Aorta (tissue), 5 donors: ENCODE results near the gene SLAMF9. TPM values are rescaled to one million over a fixed set of nuclear protein-coding genes. Genes with fewer than 3 reads are reported as not detected.

Source experiments
- ATAC-seq: fragments of 200-7000 bp; cut with Tn5 transposase; one replicate; pipeline ENCODE4 v1.9.1; 2022; ENCODE audit warnings: moderate library complexity; ENCODE audit not compliant: low FRiP score
- DNase-seq, 2 donors: peaks; one replicate each; pipeline ENCODE4 v3.0.0-alpha.2; 2020
- H3K27ac ChIP-seq, 2 donors: one replicate each; pipeline ENCODE4 v1.5.1; 2013; ENCODE audit warnings: low read length in 2 of 2, mild to moderate bottlenecking in 2 of 2, moderate library complexity in 2 of 2, control low read depth in 1 of 2, inconsistent platforms in 1 of 2, low read depth in 1 of 2
- H3K27me3 ChIP-seq, 2 donors: one replicate each; pipeline ENCODE4 v1.6.1; 2013; ENCODE audit warnings: control low read depth in 1 of 2, low read length in 1 of 2, mild to moderate bottlenecking in 1 of 2, moderate library complexity in 1 of 2; ENCODE audit not compliant: insufficient read depth in 2 of 2, control insufficient read depth in 1 of 2
- H3K36me3 ChIP-seq, 2 donors: one replicate each; pipeline ENCODE4 v1.6.1; 2013; ENCODE audit warnings: control low read depth in 1 of 2, low read length in 1 of 2, mild to moderate bottlenecking in 1 of 2; ENCODE audit not compliant: insufficient read depth in 2 of 2, control insufficient read depth in 1 of 2
- H3K4me1 ChIP-seq, 2 donors: one replicate each; pipeline ENCODE4 v1.6.1; 2013; ENCODE audit warnings: low read length in 2 of 2, control low read depth in 1 of 2, mild to moderate bottlenecking in 1 of 2, moderate library complexity in 1 of 2; ENCODE audit not compliant: insufficient read depth in 2 of 2, control insufficient read depth in 1 of 2
- H3K4me3 ChIP-seq, 2 donors: one replicate each; pipeline ENCODE4 v1.5.1; 2013; ENCODE audit warnings: low read length in 2 of 2, control low read depth in 1 of 2, mild to moderate bottlenecking in 1 of 2
- H3K9me3 ChIP-seq: one replicate; pipeline ENCODE4 v1.6.1; 2013; ENCODE audit warnings: mild to moderate bottlenecking, low read length; ENCODE audit not compliant: control insufficient read depth
- WGBS, 2 donors: extraction: QIAGEN DNeasy Blood & Tissue Kit; methylation state at CpG; one replicate each; pipeline ENCODE4 v1.1.7; 2013; 5-methylcytosine and 5-hydroxymethylcytosine counted together
- intact Hi-C, 2 donors: fragments of 100-400 bp; cut with DNase I; formaldehyde crosslinking; loops; one replicate each; pipeline versions ENCODE4 v1.14.2 to v1.15.0; 2022
- polyA plus RNA-seq, 2 donors: library from polyadenylated mRNA; stranded (reverse); fragments of 200-250 nt; gene quantifications; one replicate each; pipeline ENCODE4 v1.2.3, GENCODE V29; 2013
- total RNA-seq, 2 donors: library from RNA; stranded (reverse); fragmentation: NEBNext Ultra II Directional; extraction: Animal tissue kit (Norgen Biotek cat#: 25700); gene quantifications; one replicate each; pipeline ENCODE4 v1.2.1, GENCODE V29; 2021
- donor health status: healthy with polysubstance abuse.
- donor health status: Bipolar disorder and iron deficiency.
- donor health status: DM: no; HTN: no; CAD: no.
- donor health status: DM: no; HTN: no; CAD: no.
- donor health status: DM: yes; HTN: yes; CAD: no.

Gene SLAMF9
- total and polyA plus RNA-seq, 4 donors, result not detected

- Histone ChIP-seq H3K27ac (no peak within 1 kb of the TSS), H3K4me1 (no peaks in the 10 kb centered on the region), H3K36me3 (no peaks in the 10 kb centered on the region), H3K9me3 (no peaks in the 10 kb centered on the region), H3K27me3 (no peaks in the 10 kb centered on the region), H3K4me3 (peak within 1 kb of the TSS in 1 of 2 donors; percentile 6)
- peak; percentile 90 for ATAC-seq
- WGBS, 2 donors, result 1% methylated on average over 53 to 58 of the region's 58 CpGs
- peak; percentile 86 to 94 for DNase-seq
- intact Hi-C loops, result loop anchor here (2.0 to 5.0 kb wide), 2 partner anchors 55 to 57 kb away; no protein-coding TSS in a partner anchor
These were observed 8.4 kb downstream of the SLAMF9 start, which contains the start of gene IGSF9 for GRCh38 chr1:159945483-159946241. Gene IGSF9, minus strand, starts transcription at chr1:159945613. Its CDS starts 2,159 bp downstream, at chr1:159943454.

- H3K9me3 ChIP-seq, result no peaks in the 10 kb centered on the region
- H3K4me1 ChIP-seq, result no peaks in the 10 kb centered on the region
- ATAC-seq (no peak), DNase-seq (no peak)
- intact Hi-C loops, result loop anchor here (2.0 to 5.0 kb wide), 3 partner anchors 56 to 148 kb away; no protein-coding TSS in a partner anchor
- no peaks in the 10 kb centered on the region for H3K27me3 ChIP-seq
- H3K4me3 ChIP-seq, result no peak overlapping the region
- no peak overlapping the region for H3K27ac ChIP-seq
- 25 to 28% methylated on average over 11 of the region's 11 CpGs for WGBS, 2 donors
- H3K36me3 ChIP-seq, result no peaks in the 10 kb centered on the region
These were observed 9.2 kb downstream of the SLAMF9 start for GRCh38 chr1:159944623-159945455.

GRCh38 chr1:159943908-159944622 lies 10.0 kb downstream of the SLAMF9 start:
- WGBS, 2 donors, result 72 to 80% methylated on average over 9 of the region's 9 CpGs
- Histone ChIP-seq H3K4me1 (no peaks in the 10 kb centered on the region), H3K36me3 (no peaks in the 10 kb centered on the region), H3K4me3 (no peak overlapping the region), H3K9me3 (no peaks in the 10 kb centered on the region), H3K27me3 (no peaks in the 10 kb centered on the region), H3K27ac (no peak overlapping the region)
- ATAC-seq (no peak), DNase-seq (no peak)
- intact Hi-C loops, result loop anchor here in 1 of 2 donors (2.0 to 5.0 kb wide), 2 partner anchors 57 to 147 kb away; no protein-coding TSS in a partner anchor

GRCh38 chr1:159943278-159943640 lies 10.8 kb downstream of the SLAMF9 start:
- 81 to 83% methylated on average over 5 of the region's 5 CpGs for WGBS, 2 donors
- H3K4me3 ChIP-seq, result no peak overlapping the region
- H3K4me1 ChIP-seq, result no peaks in the 10 kb centered on the region
- DNase-seq (no peak), ATAC-seq (no peak)
- H3K9me3 ChIP-seq, result no peaks in the 10 kb centered on the region
- H3K36me3 ChIP-seq, result no peaks in the 10 kb centered on the region
- intact Hi-C loops, result loop anchor here in 1 of 2 donors (5.0 kb wide), 1 partner anchor 146 kb away; no protein-coding TSS in a partner anchor
- no peaks in the 10 kb centered on the region for H3K27me3 ChIP-seq
- H3K27ac ChIP-seq, result no peak overlapping the region

- no peak overlapping the region for H3K27ac ChIP-seq
- H3K36me3 ChIP-seq, result no peaks in the 10 kb centered on the region
- intact Hi-C loops, result loop anchor here in 1 of 2 donors (5.0 kb wide), 1 partner anchor 145 kb away; no protein-coding TSS in a partner anchor
- H3K4me1 ChIP-seq, result no peaks in the 10 kb centered on the region
- ATAC-seq, result no peak
- no peaks in the 10 kb centered on the region for H3K9me3 ChIP-seq
- no peaks in the 10 kb centered on the region for H3K27me3 ChIP-seq
- 90% methylated on average over 15 of the region's 15 CpGs for WGBS, 2 donors
- no peak overlapping the region for H3K4me3 ChIP-seq
- peak in 1 of 2 donors; percentile 42 for DNase-seq
These were observed 11.3 kb downstream of the SLAMF9 start for GRCh38 chr1:159942632-159943277.

- Histone ChIP-seq H3K4me3 (no peak overlapping the region), H3K27ac (no peak overlapping the region), H3K9me3 (no peaks in the 10 kb centered on the region), H3K27me3 (no peaks in the 10 kb centered on the region), H3K4me1 (no peaks in the 10 kb centered on the region), H3K36me3 (no peaks in the 10 kb centered on the region)
- WGBS, 2 donors, result 81 to 83% methylated on average over 14 to 15 of the region's 15 CpGs
- intact Hi-C loops, result loop anchor here in 1 of 2 donors (5.0 kb wide), 1 partner anchor 145 kb away; no protein-coding TSS in a partner anchor
- ATAC-seq (no peak), DNase-seq (peak in 1 of 2 donors; percentile 48)
These were observed 12.2 kb downstream of the SLAMF9 start for GRCh38 chr1:159941591-159942560.

- H3K36me3 ChIP-seq, result no peaks in the 10 kb centered on the region
- ATAC-seq (no peak), DNase-seq (peak in 1 of 2 donors; percentile 39)
- no peak overlapping the region for H3K27ac ChIP-seq
- H3K27me3 ChIP-seq, result no peaks in the 10 kb centered on the region
- H3K4me3 ChIP-seq, result no peak overlapping the region
- intact Hi-C loops, result loop anchor here in 1 of 2 donors (5.0 kb wide), 1 partner anchor 144 kb away; no protein-coding TSS in a partner anchor
- WGBS, 2 donors, result 73 to 86% methylated on average over 5 of the region's 5 CpGs
- H3K4me1 ChIP-seq, result no peaks in the 10 kb centered on the region
- no peaks in the 10 kb centered on the region for H3K9me3 ChIP-seq
These were observed 12.9 kb downstream of the SLAMF9 start for GRCh38 chr1:159941141-159941540.
